ENCODE results near the gene PLPPR2.

- TF ChIP-seq POLR2A (IDR thresholded peaks at IDR 0.05; ENCODE audit: low read depth, low read length) (no peak), POLR2AphosphoS5 (IDR thresholded peaks at IDR 0.05; ENCODE audit: low read depth, low read length) (no peak), TAF1 (IDR thresholded peaks at IDR 0.05; ENCODE audit: low read depth, low read length) (no peak), SPI1 (IDR thresholded peaks at IDR 0.05; ENCODE audit: low read depth, low read length) (no peak), PAX5 (IDR thresholded peaks at IDR 0.05; ENCODE audit: insufficient read depth, low read length, severe bottlenecking) (no peak), POU2F2 (IDR thresholded peaks at IDR 0.05; ENCODE audit: low read depth, low read length) (no peak)
Measured at GRCh38 chr19:11378319-11379189, 23.3 kb downstream of the PLPPR2 start.
